ENCODE data around the gene TXNDC11.

TXNDC11 gene

GRCh38 chr16:11750056-11750455 lies 7.4 kb upstream of the TXNDC11 start:
- DNase-seq (ENCODE audit: low spot score), result no peak

- DNase-seq (ENCODE audit: low spot score), result no peak
Measured at GRCh38 chr16:11748404-11749254, 6.0 kb upstream of the TXNDC11 start.

- no peak for DNase-seq (ENCODE audit: low spot score)
Measured at GRCh38 chr16:11747949-11748403, 5.3 kb upstream of the TXNDC11 start.

GRCh38 chr16:11744075-11744470 lies 1.4 kb upstream of the TXNDC11 start:
- DNase-seq (ENCODE audit: low spot score), result no peak

DNA sequence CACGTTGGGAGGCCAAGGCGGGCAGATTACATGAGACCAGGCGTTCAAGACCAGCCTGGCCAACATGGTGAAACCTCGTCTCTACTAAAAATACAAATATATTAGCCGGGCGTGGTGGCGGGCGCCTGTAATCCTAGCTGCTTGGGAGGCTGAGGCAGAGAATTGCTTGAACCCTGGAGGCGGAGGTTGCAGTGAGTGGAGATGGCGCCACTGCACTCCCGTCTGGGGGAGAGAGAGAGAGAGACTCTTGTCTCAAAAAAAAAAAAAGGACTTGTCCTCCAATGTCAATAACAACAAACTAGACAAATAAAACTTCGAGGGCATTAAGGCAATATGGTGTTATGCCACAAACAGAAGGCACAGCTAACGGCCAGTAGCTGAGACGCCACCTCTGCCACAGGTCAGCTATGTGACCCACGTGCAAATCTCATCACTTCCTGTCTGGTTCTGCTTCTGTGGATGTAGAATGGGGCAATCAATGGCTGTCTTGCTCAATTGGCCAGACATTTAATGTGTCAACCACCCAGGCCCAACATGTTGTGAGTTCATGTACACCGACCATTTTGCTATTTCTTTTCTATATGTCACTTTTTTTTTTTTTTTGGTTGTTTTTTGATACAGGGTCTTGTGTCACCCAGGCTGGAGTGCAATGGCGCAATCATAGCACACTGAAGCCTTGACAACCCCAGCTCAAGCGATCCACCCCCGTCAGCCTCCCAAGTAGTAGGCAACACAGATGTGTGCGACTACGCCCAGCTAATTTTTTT lies 834 bp upstream of the TXNDC11 start:
- peak; percentile 40 for DNase-seq (ENCODE audit: low spot score)

DNA sequence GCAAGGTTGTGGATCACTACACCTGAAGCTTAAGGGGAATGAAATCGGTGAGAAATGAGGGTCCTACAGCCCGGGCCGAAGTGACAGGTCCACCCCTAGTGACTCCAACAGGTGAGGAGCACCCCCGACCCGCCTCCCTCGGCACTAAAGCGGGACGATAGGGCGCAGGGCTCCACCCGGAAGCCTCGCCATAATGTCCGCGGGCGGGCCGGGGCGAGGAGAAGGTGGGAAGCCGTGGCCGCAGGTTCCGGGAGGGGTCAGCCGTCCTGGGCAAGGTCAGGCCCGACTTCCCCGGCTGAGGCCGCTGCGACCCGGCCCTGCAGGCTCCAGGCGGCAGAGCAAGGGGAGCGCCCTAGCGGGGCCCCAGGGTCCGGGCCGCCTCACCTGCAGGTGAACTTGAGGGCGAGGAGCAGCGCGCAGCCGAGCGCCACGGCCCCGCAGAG lies 543 bp downstream of the TXNDC11 start:
- no peak for DNase-seq (ENCODE audit: low spot score)

DNA sequence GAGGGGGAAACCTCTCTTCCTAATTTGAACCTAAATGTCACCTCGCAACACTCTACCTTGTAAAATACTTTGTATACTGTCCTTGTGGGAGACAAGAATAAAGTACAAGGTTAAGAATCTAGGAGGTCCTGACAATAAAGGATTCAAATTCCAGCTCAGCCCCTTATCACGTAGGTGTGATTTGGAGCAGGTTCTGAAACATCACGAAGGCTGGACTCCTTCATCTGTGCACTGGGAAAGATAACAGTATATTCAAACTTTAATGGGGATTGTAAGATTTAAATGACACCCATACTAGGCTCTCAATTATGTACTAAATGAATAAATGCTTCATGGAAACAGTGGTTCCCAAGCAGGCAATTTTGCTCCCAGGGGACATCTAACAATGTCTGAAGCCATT lies 2.1 kb downstream of the TXNDC11 start:
- DNase-seq (ENCODE audit: low spot score), result no peak

- no peak for DNase-seq (ENCODE audit: low spot score)
Measured at GRCh38 chr16:11738742-11739544, 3.7 kb downstream of the TXNDC11 start.

DNA sequence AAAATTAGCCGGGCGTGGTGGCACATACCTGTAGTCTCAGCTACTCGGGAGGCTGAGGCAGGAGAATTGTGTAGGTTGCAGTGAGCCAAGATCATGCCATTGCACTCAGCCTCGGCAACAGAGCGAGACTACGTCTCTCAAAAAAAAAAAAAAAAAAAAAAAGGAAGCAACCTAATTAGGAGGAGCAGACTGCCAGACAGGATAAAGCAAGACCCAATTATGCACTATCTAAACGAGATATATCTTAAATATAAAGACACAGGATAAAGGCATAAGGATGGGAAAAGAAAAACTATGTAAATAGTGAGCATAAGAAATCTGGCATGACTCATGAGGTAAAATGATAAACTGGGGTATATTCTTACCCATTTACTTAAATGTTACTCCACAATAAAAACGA lies 4.9 kb downstream of the TXNDC11 start:
- DNase-seq (ENCODE audit: low spot score), result no peak

DNA sequence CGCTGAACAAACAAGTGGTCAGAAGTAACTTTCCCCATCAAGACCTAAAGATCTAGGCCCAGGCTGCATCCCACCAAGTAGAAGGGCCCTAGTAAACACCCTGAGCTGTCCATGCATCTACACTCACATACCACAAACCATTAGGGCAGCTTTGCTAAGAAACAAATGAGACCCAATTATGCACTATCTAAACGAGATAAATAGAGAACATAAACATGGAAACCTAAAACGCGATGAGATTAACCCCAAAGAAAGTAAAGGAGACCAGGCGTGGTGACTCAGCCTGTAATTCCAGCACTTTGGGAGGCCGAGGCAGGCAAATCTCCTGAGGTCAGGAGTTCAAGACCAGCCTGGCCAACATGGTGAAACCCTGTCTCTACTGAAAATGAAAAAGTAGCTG lies 5.8 kb downstream of the TXNDC11 start:
- DNase-seq (ENCODE audit: low spot score), result no peak

DNA sequence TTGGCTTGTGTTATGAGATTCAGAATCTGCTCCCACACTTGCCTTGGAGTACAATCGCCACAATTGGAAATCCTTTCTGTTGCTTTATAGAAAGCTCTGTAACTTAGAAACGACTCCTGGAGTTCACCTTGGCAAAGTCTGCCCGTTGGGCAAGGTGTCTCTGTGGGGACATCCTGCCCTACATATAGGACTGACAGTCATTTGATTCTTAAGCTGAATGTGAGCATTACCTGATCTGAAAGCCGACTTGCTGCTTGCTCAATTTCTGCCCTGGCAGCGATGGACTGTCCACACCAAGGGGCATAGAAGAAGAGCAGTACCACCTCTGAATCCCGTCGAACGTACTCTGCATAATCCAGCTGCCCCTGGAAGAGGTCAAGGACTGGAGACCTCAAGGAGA lies 6.9 kb downstream of the TXNDC11 start:
- DNase-seq (ENCODE audit: low spot score), result no peak

GRCh38 chr16:11734653-11735043 lies 8.0 kb downstream of the TXNDC11 start:
- DNase-seq (ENCODE audit: low spot score), result no peak

- DNase-seq (ENCODE audit: low spot score), result no peak
Measured at GRCh38 chr16:11734025-11734652, 8.5 kb downstream of the TXNDC11 start.

GRCh38 chr16:11731222-11731621 lies 11.4 kb downstream of the TXNDC11 start:
- no peak for DNase-seq (ENCODE audit: low spot score)

DNA sequence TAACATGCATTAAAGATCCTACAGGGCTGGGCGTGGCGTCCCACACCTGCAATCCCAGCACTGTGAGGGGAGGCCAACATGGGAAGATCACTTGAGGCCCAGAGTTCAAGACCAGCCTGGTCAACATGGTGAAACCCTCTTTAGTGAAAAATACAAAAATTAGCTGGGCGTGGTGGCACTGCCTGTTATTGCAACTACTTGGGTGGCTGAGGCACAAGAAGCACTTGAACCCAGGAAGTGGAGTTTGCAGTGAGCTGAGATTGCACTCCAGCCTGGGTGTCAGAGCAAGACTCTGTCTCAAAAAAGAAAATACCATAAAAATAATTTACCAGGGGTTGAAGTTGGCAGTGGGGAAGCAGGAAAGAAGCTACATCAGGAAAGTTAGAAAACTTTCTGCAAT lies 12.9 kb downstream of the TXNDC11 start:
- DNase-seq (ENCODE audit: low spot score), result no peak

DNA sequence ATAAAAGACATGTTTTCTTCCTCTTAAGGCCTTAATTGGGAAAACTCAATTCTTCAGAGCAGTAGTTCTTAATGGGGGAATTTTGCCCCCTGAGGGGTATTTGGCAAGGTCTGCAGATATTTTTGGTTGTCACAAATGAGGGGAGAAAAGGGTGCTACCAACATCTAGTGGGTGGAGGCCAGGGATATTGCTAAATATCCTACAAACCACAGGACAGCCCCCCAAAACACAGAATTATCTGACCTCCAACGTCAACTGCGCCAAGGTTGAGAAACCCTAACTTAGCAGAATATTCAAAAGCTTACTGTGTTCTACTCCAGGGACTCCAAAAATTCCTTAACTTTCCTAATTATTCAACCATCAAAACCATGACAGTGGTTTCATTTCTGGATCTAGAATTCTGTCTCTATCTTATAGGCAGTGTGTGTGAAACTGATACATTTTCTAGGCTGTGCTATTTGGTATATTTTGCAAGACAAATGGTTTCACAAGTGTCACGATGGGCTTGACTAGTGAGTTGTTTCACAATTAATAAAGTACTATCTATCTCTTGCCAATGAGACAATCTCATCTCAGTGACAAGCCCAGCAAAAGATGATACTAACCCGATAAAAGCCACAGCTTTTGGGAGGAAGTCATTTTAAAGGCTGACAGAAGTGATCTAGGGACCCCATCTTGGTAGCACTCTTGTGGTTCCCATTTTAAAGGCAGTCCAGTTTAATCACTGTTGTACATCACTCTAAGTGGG lies 14.7 kb downstream of the TXNDC11 start:
- DNase-seq (ENCODE audit: low spot score), result no peak

GRCh38 chr16:11726008-11726407 lies 16.6 kb downstream of the TXNDC11 start:
- no peak for DNase-seq (ENCODE audit: low spot score)

DNA sequence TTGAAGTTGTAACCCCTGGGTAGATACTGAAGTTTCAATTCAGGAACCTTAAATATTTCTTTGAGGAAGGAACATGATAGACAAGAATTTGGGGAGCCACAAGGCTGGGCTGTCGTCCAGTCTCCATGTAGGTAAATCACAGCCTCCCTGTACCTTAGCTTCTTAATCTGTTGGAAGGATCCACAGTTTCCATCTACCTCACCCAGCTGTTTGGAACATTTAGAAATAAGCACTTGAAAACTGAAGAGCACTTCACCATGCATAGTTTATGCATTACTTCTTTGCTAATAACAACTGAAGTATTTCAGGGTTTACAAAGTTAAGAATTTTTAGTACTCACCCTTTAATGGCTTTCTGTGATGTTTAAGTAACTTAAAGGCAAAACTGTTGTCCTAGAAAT lies 17.2 kb downstream of the TXNDC11 start:
- DNase-seq (ENCODE audit: low spot score), result no peak

DNA sequence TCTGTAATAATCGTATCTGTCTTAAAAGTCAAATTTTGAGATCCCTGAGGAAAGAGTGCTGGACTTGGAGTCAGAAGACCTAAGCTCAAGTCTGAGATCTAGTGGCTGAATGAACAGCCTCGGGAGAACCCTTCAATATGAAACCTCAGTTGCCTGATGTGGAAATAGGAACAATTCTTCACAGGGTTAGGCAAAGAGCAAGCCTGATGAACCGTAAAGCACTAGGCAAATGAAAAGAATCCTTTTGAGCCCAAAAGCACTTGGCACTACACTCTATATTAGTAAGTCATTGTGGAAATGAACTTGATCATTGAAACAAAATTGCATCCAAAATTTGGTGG lies 20.2 kb downstream of the TXNDC11 start:
- DNase-seq (ENCODE audit: low spot score), result no peak

GRCh38 chr16:11721781-11722467 lies 20.7 kb downstream of the TXNDC11 start:
- no peak for DNase-seq (ENCODE audit: low spot score)

DNA sequence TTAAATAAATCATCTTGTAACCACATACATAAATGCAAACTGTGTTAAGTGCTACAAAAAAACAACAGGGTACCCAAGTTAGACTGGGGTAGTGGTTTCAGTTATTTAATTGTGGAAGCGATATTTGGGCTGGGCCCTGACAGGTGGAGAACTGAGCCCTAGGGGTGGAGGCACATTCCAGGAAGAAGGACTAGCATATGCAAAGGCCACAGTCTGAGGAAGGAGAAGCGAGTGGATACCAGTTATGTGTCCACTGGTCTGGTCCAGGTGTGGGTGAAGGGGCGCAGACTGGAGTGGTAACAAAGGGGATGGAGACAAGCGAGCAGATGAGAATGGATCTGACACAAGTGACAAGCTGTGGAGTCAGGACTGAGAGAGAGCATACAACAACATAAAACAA lies 22.9 kb downstream of the TXNDC11 start:
- DNase-seq (ENCODE audit: low spot score), result no peak

Measured in pons (tissue), 1 donor.